Umbilical cord (tissue), 2 donors: ENCODE measurements around the gene CCDC90B. TPM values are rescaled to one million over a fixed set of nuclear protein-coding genes. Genes with fewer than 3 reads are reported as not detected.

ENCODE experiments used
- DNase-seq: peaks from one replicate; pipeline ENCODE4 v3.0.0-alpha.2; 2015; ENCODE audit warnings: low spot score
- total RNA-seq: library from RNA; depleted of rRNA; stranded (reverse); fragments of >200 nt; gene quantifications from one replicate; pipeline ENCODE4 v1.2.3, GENCODE V29; 2014; ENCODE audit warnings: low replicate concordance; ENCODE audit not compliant: insufficient read depth

The CCDC90B gene
- total RNA-seq, 1 donor from 2014 or later = 47.7 TPM

DNA sequence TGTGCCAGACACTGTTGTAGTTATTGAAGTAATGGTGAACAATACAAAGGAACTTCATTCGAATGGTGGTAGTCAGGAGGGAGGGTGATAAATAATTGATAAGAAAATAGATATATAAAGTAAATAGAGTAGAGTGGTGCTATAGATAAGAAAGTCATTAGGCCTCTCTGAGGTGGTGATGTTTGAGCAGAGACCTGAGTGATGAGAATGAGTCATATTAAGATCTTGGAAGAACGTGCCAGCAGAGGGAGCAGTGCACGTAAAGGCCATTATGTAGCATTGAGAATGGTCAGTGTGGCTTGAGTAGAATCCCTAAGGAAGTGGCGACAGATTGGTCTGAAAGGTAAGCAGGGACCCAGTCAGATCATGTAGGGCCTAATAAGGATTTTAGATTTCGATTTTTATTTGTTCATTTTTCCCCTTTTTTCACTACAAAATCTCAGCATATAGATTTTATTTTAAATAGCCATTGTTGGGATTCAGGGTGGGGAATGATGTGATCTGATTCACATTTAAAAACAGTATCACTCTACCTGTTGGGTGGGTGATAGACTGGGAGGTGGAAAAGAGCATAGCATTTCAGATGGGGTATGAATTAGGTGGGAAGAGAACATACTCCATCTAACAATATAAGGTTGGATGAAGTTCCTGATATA lies 44.7 kb downstream of the CCDC90B start:
- DNase-seq = peak; percentile 59

DNA sequence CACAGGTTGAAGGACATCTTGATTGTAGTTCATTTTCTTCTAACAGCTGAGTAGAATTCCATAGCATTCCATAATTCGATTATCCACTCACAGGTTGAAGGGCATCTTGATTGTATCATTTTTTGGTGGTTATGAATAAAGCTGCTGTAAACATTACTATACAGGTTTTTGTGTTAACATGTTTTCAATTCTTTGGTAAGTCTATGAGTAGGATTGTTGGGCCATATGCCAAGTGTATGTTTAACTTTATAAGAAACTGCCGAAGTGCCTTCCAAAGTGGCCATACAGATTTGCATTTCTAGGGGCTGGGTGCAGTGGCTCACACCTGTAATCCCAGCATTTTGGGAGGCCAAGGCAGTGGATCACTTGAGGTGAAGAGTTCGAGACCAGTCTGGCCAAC lies 48.1 kb downstream of the CCDC90B start:
- DNase-seq = no peak

DNA sequence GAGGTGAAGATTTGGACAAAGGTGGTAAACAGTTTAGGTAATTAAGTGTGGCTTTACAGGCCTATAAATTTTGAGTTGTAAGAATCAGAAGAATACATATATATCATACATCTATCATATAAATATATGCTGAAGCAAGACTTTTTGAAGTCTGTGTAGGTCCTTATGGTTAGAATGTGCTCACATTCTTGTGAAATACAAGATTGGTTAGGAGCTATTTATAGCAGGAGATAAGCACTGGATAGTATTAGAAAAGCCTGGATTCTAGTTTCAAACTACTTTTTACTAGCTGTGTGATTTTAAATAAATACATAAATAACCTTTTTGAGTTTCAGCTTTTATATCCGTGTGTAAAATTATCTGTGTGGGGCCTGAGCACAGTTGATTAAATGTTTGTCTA lies 50.3 kb downstream of the CCDC90B start:
- DNase-seq = peak; percentile 43

DNA sequence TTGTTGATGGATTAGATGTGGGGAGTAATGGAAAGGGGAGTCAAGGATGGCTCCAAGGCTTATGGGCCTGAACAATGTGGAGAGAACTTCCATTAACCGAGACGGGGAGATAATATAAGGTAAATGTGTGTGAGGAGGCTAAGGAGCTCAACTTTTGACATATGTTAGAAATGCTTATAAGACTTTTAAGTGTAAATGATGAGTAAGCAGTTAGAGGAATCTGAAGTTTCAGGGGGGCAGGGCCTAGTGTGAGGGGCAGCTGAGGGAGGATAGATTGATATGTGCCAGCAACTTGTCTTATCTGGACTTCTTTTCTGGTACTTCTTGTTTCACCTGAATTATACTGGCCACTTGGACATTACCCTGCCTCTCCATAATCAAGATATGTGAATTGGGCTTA lies 62.7 kb downstream of the CCDC90B start:
- no peak for DNase-seq

DNA sequence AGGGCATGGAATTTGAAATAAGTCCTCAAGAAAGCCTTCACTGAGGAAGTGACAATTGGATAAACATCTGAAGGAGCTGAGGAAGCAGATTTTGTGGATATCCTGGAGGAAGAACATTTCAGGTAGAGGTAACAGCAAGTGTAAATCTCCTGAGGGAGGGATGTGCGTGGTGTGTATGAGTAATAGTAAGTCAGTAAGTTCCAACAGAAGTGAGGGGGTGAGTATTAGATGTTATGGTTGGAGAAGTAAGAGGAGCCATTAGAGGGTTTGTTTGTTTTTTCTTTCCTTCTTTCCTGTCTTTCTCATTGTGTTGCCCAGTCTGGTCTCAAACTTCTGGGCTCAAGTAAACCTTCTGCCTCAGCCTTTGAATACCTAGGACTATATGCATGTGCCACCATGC lies 63.7 kb downstream of the CCDC90B start:
- DNase-seq = no peak

DNA sequence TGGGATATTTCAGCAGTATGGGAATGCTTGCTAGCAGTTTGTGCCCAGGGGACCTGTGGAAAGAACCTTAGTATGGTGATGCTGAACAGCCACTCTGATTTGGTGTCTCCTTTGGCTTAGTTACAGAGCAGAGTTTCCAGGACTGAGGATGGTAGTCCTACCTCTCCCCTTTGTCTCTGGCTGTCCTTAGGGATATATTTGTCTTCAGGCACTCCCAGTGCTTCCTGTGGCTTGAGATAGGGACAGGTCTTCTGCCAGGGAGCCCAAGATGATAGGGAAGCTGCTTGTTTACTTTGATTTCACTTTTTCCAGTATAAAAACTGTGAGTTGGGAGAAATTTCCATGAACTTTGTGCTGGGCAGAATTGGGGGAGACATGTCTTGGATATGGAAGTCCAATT lies 64.5 kb downstream of the CCDC90B start:
- no peak for DNase-seq

DNA sequence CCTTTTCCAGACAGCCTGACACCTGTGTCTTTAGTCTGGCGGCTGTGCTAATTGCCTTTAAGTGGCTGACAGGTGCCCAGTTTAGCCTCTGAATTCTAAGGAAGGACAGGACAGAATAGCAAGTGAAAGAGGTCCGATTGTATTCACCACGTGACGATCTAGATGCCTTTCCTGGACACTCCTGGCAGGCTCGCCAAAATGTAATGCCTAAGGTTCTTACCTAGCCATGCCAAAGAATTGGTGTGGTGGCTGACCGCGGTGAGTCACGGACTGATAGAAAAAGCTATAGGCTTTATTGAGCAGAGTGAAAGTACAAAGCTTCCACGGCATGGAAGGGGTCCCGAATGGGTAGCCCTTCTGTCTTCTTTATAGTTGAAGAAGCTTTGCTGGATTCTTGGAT lies 65.9 kb downstream of the CCDC90B start:
- no peak for DNase-seq

DNA sequence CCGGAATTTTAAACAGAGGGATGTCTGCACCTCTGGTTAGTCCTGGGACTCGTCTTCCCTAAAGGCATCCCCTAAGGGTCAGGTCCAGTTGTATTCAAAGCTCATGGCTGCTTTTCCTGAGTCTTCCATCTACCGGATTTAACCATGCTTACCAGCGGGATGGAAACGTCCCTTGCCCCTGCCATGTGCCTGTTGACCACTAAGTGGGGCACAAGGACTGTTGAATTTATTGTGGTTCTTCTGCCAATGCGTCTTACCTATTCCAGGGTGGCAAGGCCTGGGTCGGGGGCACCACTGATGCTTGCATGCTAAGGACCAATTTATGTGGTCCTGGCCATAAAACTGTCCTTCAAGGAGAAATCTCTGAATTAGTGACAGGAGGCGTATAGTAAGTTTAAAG lies 67.1 kb downstream of the CCDC90B start:
- DNase-seq = no peak

Other genes starting within 250 kb of the CCDC90B start
- 12.3 TPM for gene RAB30, start 214.5 kb downstream of the CCDC90B start, total RNA-seq
- gene PCF11, start 129.2 kb downstream of the CCDC90B start, total RNA-seq = 58.7 TPM
- 25.8 TPM for gene ANKRD42, start 92.7 kb downstream of the CCDC90B start, total RNA-seq